ENCODE measurements around the gene NDUFB8. TPM values are rescaled to one million over a fixed set of nuclear protein-coding genes. Genes with fewer than 3 reads are reported as not detected.
A peak's percentile ranks its signal among the peaks of the same experiment; 100 is the strongest.
"Not testable (repeated sequence)": the region's sequence is repeated elsewhere in the genome, so short reads cannot be mapped to it uniquely, and the experiment has no call there.

The NDUFB8 gene
- total RNA-seq (284 TPM), polyA plus RNA-seq (222 TPM)
- long read RNA-seq, donor 1, transcript NDUFB8-201 (5 exons, 671 nt), result major isoform, 14 of 25 reads
- long read RNA-seq, donor 1, partial matches to known transcripts, result 6 of 25 reads
- long read RNA-seq, donor 1, other reads (novel, unspliced or antisense), result 0 of 25 reads
- long read RNA-seq, donor 2, result 0 reads
- long read RNA-seq, donor 3, transcript NDUFB8-204 (2 exons, 390 nt), result minor isoform, 102 of 527 reads
- long read RNA-seq, donor 3, transcript NDUFB8-205 (4 exons, 829 nt), result minor isoform, 9 of 527 reads
- long read RNA-seq, donor 3, transcript NDUFB8-207 (3 exons, 602 nt), result minor isoform, 7 of 527 reads
- long read RNA-seq, donor 3, transcript NDUFB8-201 (5 exons, 671 nt), result major isoform, 233 of 527 reads
- long read RNA-seq, donor 3, partial matches to known transcripts, result 167 of 527 reads
- long read RNA-seq, donor 3, other reads (novel, unspliced or antisense), result 0 of 527 reads
- long read RNA-seq, donor 4, transcript NDUFB8-205 (4 exons, 829 nt), result minor isoform, 7 of 166 reads
- long read RNA-seq, donor 4, transcript NDUFB8-201 (5 exons, 671 nt), result major isoform, 73 of 166 reads
- long read RNA-seq, donor 4, transcript NDUFB8-204 (2 exons, 390 nt), result minor isoform, 33 of 166 reads
- long read RNA-seq, donor 4, partial matches to known transcripts, result 43 of 166 reads
- long read RNA-seq, donor 4, other reads (novel, unspliced or antisense), result 0 of 166 reads
- long read RNA-seq, donor 5, transcript NDUFB8-204 (2 exons, 390 nt), result minor isoform, 110 of 502 reads
- long read RNA-seq, donor 5, transcript NDUFB8-205 (4 exons, 829 nt), result minor isoform, 23 of 502 reads
- long read RNA-seq, donor 5, transcript NDUFB8-207 (3 exons, 602 nt), result minor isoform, 9 of 502 reads
- long read RNA-seq, donor 5, transcript NDUFB8-201 (5 exons, 671 nt), result major isoform, 231 of 502 reads
- long read RNA-seq, donor 5, partial matches to known transcripts, result 123 of 502 reads
- long read RNA-seq, donor 5, other reads (novel, unspliced or antisense), result 0 of 502 reads
- long read RNA-seq, donor 6, transcript NDUFB8-204 (2 exons, 390 nt), result minor isoform, 23 of 210 reads
- long read RNA-seq, donor 6, transcript NDUFB8-201 (5 exons, 671 nt), result major isoform, 101 of 210 reads
- long read RNA-seq, donor 6, transcript NDUFB8-205 (4 exons, 829 nt), result minor isoform, 11 of 210 reads
- long read RNA-seq, donor 6, partial matches to known transcripts, result 60 of 210 reads
- long read RNA-seq, donor 6, other reads (novel, unspliced or antisense), result 10 of 210 reads
- long read RNA-seq, donor 7, transcript NDUFB8-204 (2 exons, 390 nt), result minor isoform, 40 of 238 reads
- long read RNA-seq, donor 7, transcript NDUFB8-201 (5 exons, 671 nt), result major isoform, 124 of 238 reads
- long read RNA-seq, donor 7, partial matches to known transcripts, result 57 of 238 reads
- long read RNA-seq, donor 7, other reads (novel, unspliced or antisense), result 7 of 238 reads
- long read RNA-seq, donor 8, transcript NDUFB8-204 (2 exons, 390 nt), result minor isoform, 20 of 130 reads
- long read RNA-seq, donor 8, transcript NDUFB8-201 (5 exons, 671 nt), result major isoform, 63 of 130 reads
- long read RNA-seq, donor 8, partial matches to known transcripts, result 40 of 130 reads
- long read RNA-seq, donor 8, other reads (novel, unspliced or antisense), result 0 of 130 reads
- long read RNA-seq, donor 9, transcript NDUFB8-205 (4 exons, 829 nt), result minor isoform, 8 of 161 reads
- long read RNA-seq, donor 9, transcript NDUFB8-207 (3 exons, 602 nt), result minor isoform, 5 of 161 reads
- long read RNA-seq, donor 9, transcript NDUFB8-201 (5 exons, 671 nt), result major isoform, 85 of 161 reads
- long read RNA-seq, donor 9, transcript NDUFB8-204 (2 exons, 390 nt), result minor isoform, 29 of 161 reads
- long read RNA-seq, donor 9, partial matches to known transcripts, result 32 of 161 reads
- long read RNA-seq, donor 9, other reads (novel, unspliced or antisense), result 0 of 161 reads
- long read RNA-seq, donor 10, transcript NDUFB8-205 (4 exons, 829 nt), result minor isoform, 6 of 182 reads
- long read RNA-seq, donor 10, transcript NDUFB8-204 (2 exons, 390 nt), result minor isoform, 18 of 182 reads
- long read RNA-seq, donor 10, transcript NDUFB8-201 (5 exons, 671 nt), result major isoform, 117 of 182 reads
- long read RNA-seq, donor 10, partial matches to known transcripts, result 36 of 182 reads
- long read RNA-seq, donor 10, other reads (novel, unspliced or antisense), result 0 of 182 reads

- 2% methylated on average over 43 of the region's 43 CpGs for WGBS
- H3K27ac ChIP-seq (ENCODE audit: low read depth in 1 of 2, low read length in 1 of 2), result peak within 1 kb of the TSS; percentile 55 to 70
- H3K27me3 ChIP-seq (ENCODE audit: control insufficient read depth in 2 of 2, insufficient read depth in 1 of 2, low read length in 1 of 2), result no peaks in the 10 kb centered on the region
- peak within 1 kb of the TSS; percentile 67 to 85 for H3K4me3 ChIP-seq (ENCODE audit: low read length in 2 of 2)
- H3K36me3 ChIP-seq (ENCODE audit: control insufficient read depth in 2 of 2, insufficient read depth in 2 of 2, low read length in 1 of 2), result peaks cover 19 to 23% of the 10 kb centered on the region in 2 donors
- DNase-seq (ENCODE audit: low read depth in 6 of 9, low spot score in 9 of 9), result peak in 8 of 9 donors; percentile 72 to 94 (median 84)
- peaks cover 13 to 16% of the 10 kb centered on the region in 2 donors for H3K4me1 ChIP-seq (ENCODE audit: control insufficient read depth in 2 of 2, insufficient read depth in 2 of 2, low read length in 2 of 2)
- H3K9me3 ChIP-seq (ENCODE audit: control insufficient read depth in 2 of 2, insufficient read depth in 1 of 2, low read length in 1 of 2), result no peaks in the 10 kb centered on the region
Measured at GRCh38 chr10:100529475-100530298, at the start of gene NDUFB8. Gene NDUFB8 (minus strand): TSS chr10:100529871. CDS start chr10:100529851, 20 bp downstream.

DNA sequence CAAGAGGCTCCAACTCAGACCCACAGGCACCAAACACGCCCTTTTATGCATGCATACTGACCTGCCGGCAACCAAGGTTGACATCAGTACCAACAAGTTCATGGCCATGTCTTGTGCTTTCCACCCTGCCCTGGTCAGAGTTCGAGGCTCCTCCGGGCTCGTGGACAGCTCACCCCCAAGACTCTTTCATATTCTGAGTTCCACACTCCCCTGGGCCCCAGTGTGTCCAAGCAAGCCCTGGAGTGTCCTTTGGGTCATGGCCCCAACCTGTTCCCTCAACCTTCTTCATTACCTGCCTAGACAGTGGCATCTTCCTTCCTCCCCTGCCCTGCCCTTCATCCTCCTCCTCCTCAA, 46.6 kb upstream of the NDUFB8 start:
- H3K27ac ChIP-seq (ENCODE audit: low read depth in 1 of 2, low read length in 1 of 2), result no peak overlapping the region
- DNase-seq (ENCODE audit: low read depth in 6 of 9, low spot score in 9 of 9), result no peak
- WGBS, result 88% methylated on average over 5 of the region's 5 CpGs
- no peaks in the 10 kb centered on the region for H3K4me1 ChIP-seq (ENCODE audit: control insufficient read depth in 2 of 2, insufficient read depth in 2 of 2, low read length in 2 of 2)
- H3K4me3 ChIP-seq (ENCODE audit: low read length in 2 of 2), result no peak overlapping the region
- no peaks in the 10 kb centered on the region for H3K9me3 ChIP-seq (ENCODE audit: control insufficient read depth in 2 of 2, insufficient read depth in 1 of 2, low read length in 1 of 2)
- no peaks in the 10 kb centered on the region for H3K36me3 ChIP-seq (ENCODE audit: control insufficient read depth in 2 of 2, insufficient read depth in 2 of 2, low read length in 1 of 2)
- H3K27me3 ChIP-seq (ENCODE audit: control insufficient read depth in 2 of 2, insufficient read depth in 1 of 2, low read length in 1 of 2), result peaks cover 6 to 48% of the 10 kb centered on the region in 2 donors

- Histone ChIP-seq H3K27me3 (ENCODE audit: control insufficient read depth in 2 of 2, insufficient read depth in 1 of 2, low read length in 1 of 2) (peaks cover 8 to 53% of the 10 kb centered on the region in 2 donors), H3K4me1 (ENCODE audit: control insufficient read depth in 2 of 2, insufficient read depth in 2 of 2, low read length in 2 of 2) (no peaks in the 10 kb centered on the region), H3K9me3 (ENCODE audit: control insufficient read depth in 2 of 2, insufficient read depth in 1 of 2, low read length in 1 of 2) (no peaks in the 10 kb centered on the region), H3K4me3 (ENCODE audit: low read length in 2 of 2) (no peak overlapping the region), H3K36me3 (ENCODE audit: control insufficient read depth in 2 of 2, insufficient read depth in 2 of 2, low read length in 1 of 2) (no peaks in the 10 kb centered on the region), H3K27ac (ENCODE audit: low read depth in 1 of 2, low read length in 1 of 2) (no peak overlapping the region)
- no peak for DNase-seq (ENCODE audit: low read depth in 6 of 9, low spot score in 9 of 9)
- 88% methylated on average over 8 of the region's 8 CpGs for WGBS
Measured at GRCh38 chr10:100575585-100576281, 46.1 kb upstream of the NDUFB8 start.

DNA sequence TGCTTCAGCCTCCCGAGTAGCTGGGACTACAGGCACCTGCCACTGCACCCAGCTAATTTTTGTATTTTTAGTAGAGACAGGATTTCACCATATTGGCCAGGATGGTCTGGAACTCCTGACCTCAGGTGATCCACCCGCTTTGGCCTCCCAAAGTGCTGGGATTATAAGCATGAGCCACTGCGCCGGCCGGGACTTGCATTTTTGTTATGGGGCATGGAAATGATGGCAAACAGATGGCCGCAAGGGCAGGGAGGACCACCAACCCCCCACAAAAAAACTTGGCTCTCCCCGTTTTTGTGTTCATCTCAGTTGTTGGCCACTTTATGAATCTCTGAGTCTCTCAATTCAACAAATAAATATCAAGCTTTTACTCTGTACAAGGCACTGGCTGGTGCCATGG, 45.5 kb upstream of the NDUFB8 start:
- 91% methylated on average over 7 of the region's 7 CpGs for WGBS
- not testable (repeated sequence) for DNase-seq (ENCODE audit: low read depth in 6 of 9, low spot score in 9 of 9)

GRCh38 chr10:100571084-100571856, 41.6 kb upstream of the NDUFB8 start:
- no peak overlapping the region for H3K4me3 ChIP-seq (ENCODE audit: low read length in 2 of 2)
- no peaks in the 10 kb centered on the region for H3K9me3 ChIP-seq (ENCODE audit: control insufficient read depth in 2 of 2, insufficient read depth in 1 of 2, low read length in 1 of 2)
- no peak overlapping the region for H3K27ac ChIP-seq (ENCODE audit: low read depth in 1 of 2, low read length in 1 of 2)
- peaks cover 22 to 77% of the 10 kb centered on the region in 2 donors for H3K27me3 ChIP-seq (ENCODE audit: control insufficient read depth in 2 of 2, insufficient read depth in 1 of 2, low read length in 1 of 2)
- H3K36me3 ChIP-seq (ENCODE audit: control insufficient read depth in 2 of 2, insufficient read depth in 2 of 2, low read length in 1 of 2), result no peaks in the 10 kb centered on the region
- WGBS, result 76% methylated on average over 24 of the region's 24 CpGs
- DNase-seq (ENCODE audit: low read depth in 6 of 9, low spot score in 9 of 9), result no peak
- no peaks in the 10 kb centered on the region for H3K4me1 ChIP-seq (ENCODE audit: control insufficient read depth in 2 of 2, insufficient read depth in 2 of 2, low read length in 2 of 2)

More for the DNA sequence above, 45.5 kb upstream of the NDUFB8 start:
- H3K36me3 ChIP-seq (ENCODE audit: control insufficient read depth in 2 of 2, insufficient read depth in 2 of 2, low read length in 1 of 2); H3K4me1 ChIP-seq (ENCODE audit: control insufficient read depth in 2 of 2, insufficient read depth in 2 of 2, low read length in 2 of 2); H3K27ac ChIP-seq (ENCODE audit: low read depth in 1 of 2, low read length in 1 of 2); H3K4me3 ChIP-seq (ENCODE audit: low read length in 2 of 2); H3K9me3 ChIP-seq (ENCODE audit: control insufficient read depth in 2 of 2, insufficient read depth in 1 of 2, low read length in 1 of 2): not testable (repeated sequence)
- peaks cover 8 to 57% of the 10 kb centered on the region in 2 donors for H3K27me3 ChIP-seq (ENCODE audit: control insufficient read depth in 2 of 2, insufficient read depth in 1 of 2, low read length in 1 of 2)

GRCh38 chr10:100570506-100570905, 40.8 kb upstream of the NDUFB8 start:
- 83% methylated on average over 8 of the region's 8 CpGs for WGBS
- DNase-seq (ENCODE audit: low read depth in 6 of 9, low spot score in 9 of 9), result no peak
- Histone ChIP-seq H3K4me1 (ENCODE audit: control insufficient read depth in 2 of 2, insufficient read depth in 2 of 2, low read length in 2 of 2) (no peaks in the 10 kb centered on the region), H3K27ac (ENCODE audit: low read depth in 1 of 2, low read length in 1 of 2) (no peak overlapping the region), H3K9me3 (ENCODE audit: control insufficient read depth in 2 of 2, insufficient read depth in 1 of 2, low read length in 1 of 2) (no peaks in the 10 kb centered on the region), H3K27me3 (ENCODE audit: control insufficient read depth in 2 of 2, insufficient read depth in 1 of 2, low read length in 1 of 2) (peaks cover 24 to 76% of the 10 kb centered on the region in 2 donors), H3K36me3 (ENCODE audit: control insufficient read depth in 2 of 2, insufficient read depth in 2 of 2, low read length in 1 of 2) (no peaks in the 10 kb centered on the region), H3K4me3 (ENCODE audit: low read length in 2 of 2) (no peak overlapping the region)
